ENCODE measurements around the gene INO80B. TPM values are rescaled to one million over a fixed set of nuclear protein-coding genes. Genes with fewer than 3 reads are reported as not detected.
"Not testable (repeated sequence)": the region's sequence is repeated elsewhere in the genome, so short reads cannot be mapped to it uniquely, and the experiment has no call there.

The INO80B gene
- total RNA-seq, 1 donor from 2014 or later = 26.0 TPM

- no peak for DNase-seq
Observed at GRCh38 chr2:74450570-74451190, 4.2 kb upstream of the INO80B start.

GRCh38 chr2:74457129-74457548 is 2.3 kb downstream of the INO80B start:
- no peak for DNase-seq

- peak; percentile 86 for DNase-seq
Observed at GRCh38 chr2:74457549-74458131, 2.8 kb downstream of the INO80B start.

GRCh38 chr2:74458132-74458937 is 3.4 kb downstream of the INO80B start, which contains the start of gene WBP1:
Gene WBP1 (plus strand): TSS chr2:74458438. CDS start chr2:74458603, 165 bp downstream.
- peak; percentile 100 for DNase-seq

GRCh38 chr2:74458938-74459363 is 4.1 kb downstream of the INO80B start:
- DNase-seq = no peak

GRCh38 chr2:74459503-74460118 is 4.7 kb downstream of the INO80B start:
- not testable (repeated sequence) for DNase-seq

- not testable (repeated sequence) for DNase-seq
Observed at GRCh38 chr2:74460187-74460586, 5.3 kb downstream of the INO80B start.

- DNase-seq = no peak
Observed at GRCh38 chr2:74461187-74462053, 6.5 kb downstream of the INO80B start.

GRCh38 chr2:74462054-74462785 is 7.3 kb downstream of the INO80B start:
- DNase-seq = no peak

- no peak for DNase-seq
Observed at GRCh38 chr2:74462786-74463105, 7.9 kb downstream of the INO80B start.

- no peak for DNase-seq
Observed at GRCh38 chr2:74464406-74464805, 9.5 kb downstream of the INO80B start.

GRCh38 chr2:74470742-74471141 is 15.9 kb downstream of the INO80B start:
- DNase-seq = not testable (repeated sequence)

GRCh38 chr2:74471332-74472065 is 16.6 kb downstream of the INO80B start:
- DNase-seq = no peak

- peak; percentile 98 for DNase-seq
Observed at GRCh38 chr2:74472086-74472944, 17.4 kb downstream of the INO80B start, which contains the start of gene MRPL53. Gene MRPL53 (minus strand): TSS chr2:74472680. CDS start chr2:74472660, 20 bp downstream.

GRCh38 chr2:74472945-74473258 is 18.0 kb downstream of the INO80B start:
- DNase-seq = no peak

GRCh38 chr2:74474481-74474880 is 19.6 kb downstream of the INO80B start:
- no peak for DNase-seq

GRCh38 chr2:74474899-74475298 is 20.0 kb downstream of the INO80B start:
- no peak for DNase-seq

GRCh38 chr2:74481431-74481830 is 26.5 kb downstream of the INO80B start:
- DNase-seq = no peak
